HepG2 (cell line): ENCODE data around the gene TM4SF18. TPM values are rescaled to one million over a fixed set of nuclear protein-coding genes. Genes with fewer than 3 reads are reported as not detected.
A peak's percentile ranks its signal among the peaks of the same experiment; 100 is the strongest.

Experiments
- ATAC-seq: fragments of 200-7000 bp; cut with Tn5 transposase; 3 replicates; pipeline ENCODE4 v1.9.1; 2020; ENCODE audit warnings: mild to moderate bottlenecking, moderate library complexity
- BruUV-seq: library from RNA; stranded (reverse); fragments of 400-500 nt; replicated peaks from 2 replicates; lab custom pipeline; 2021; lab: Mats Ljungman, UMichigan
- CTCF ChIA-PET: fragments of 300-600 bp; formaldehyde crosslinking; extraction: SDS; loops from one replicate; lab custom pipeline; 2021; ENCODE audit warnings: low total read pairs, inconsistent platforms, low intra/inter-chr PET ratio; lab: Yijun Ruan, JAX
- POLR2A ChIA-PET: fragments of 350-600 bp; sonication (Branson Sonifier 250); formaldehyde crosslinking; loops from one replicate; lab custom pipeline; 2020; ENCODE audit warnings: antibody characterized with exemption, inconsistent platforms; lab: Yijun Ruan, JAX
- DNase-seq: peaks from one replicate; pipeline ENCODE4 v3.0.0-alpha.2; 2015; ENCODE audit warnings: low spot score
- FAIRE-seq: peaks from 3 replicates; lab custom pipeline; 2011; peaks lifted over from hg19 to GRCh38; lab: Jason Lieb, UNC
- H2AFZ ChIP-seq: one replicate; pipeline ENCODE4 v1.6.1; 2011; ENCODE audit warnings: low read length, inconsistent platforms
- H3K27ac ChIP-seq: fragments of 300-600 bp; 3 replicates; pipeline ENCODE4 v1.8.0; 2011; ENCODE audit warnings: mixed run types, mild to moderate bottlenecking, mixed read lengths, low read length, inconsistent platforms; ENCODE audit not compliant: insufficient read depth; ENCODE audit errors: extremely low read length
- H3K27me3 ChIP-seq, 2 experiments: fragments of 200-600 bp in 1 of 2; 2 replicates in 1 of 2; 3 replicates in 1 of 2; pipeline versions ENCODE4 v1.6.0 to v1.8.0; 2011; ENCODE audit warnings: low read length in 2 of 2, mild to moderate bottlenecking in 2 of 2, moderate library complexity in 2 of 2, inconsistent platforms in 1 of 2; ENCODE audit not compliant: insufficient read depth in 2 of 2, control insufficient read depth in 1 of 2
- H3K36me3 ChIP-seq, 2 experiments: fragments of 200-600 bp in 1 of 2; replicated peaks in 1 of 2; 2 replicates in 1 of 2; 3 replicates in 1 of 2; pipeline versions ENCODE4 v1.5.1 to v1.8.0; 2011; ENCODE audit warnings: low read length in 2 of 2, inconsistent platforms in 1 of 2; ENCODE audit not compliant: insufficient read depth in 2 of 2, control insufficient read depth in 1 of 2
- H3K4me1 ChIP-seq: 2 replicates; pipeline ENCODE4 v1.5.1; 2012; ENCODE audit warnings: low read length, inconsistent platforms; ENCODE audit not compliant: insufficient read depth
- H3K4me2 ChIP-seq: 2 replicates; pipeline ENCODE4 v1.6.0; 2011; ENCODE audit warnings: low read depth, low read length, inconsistent platforms
- H3K4me3 ChIP-seq, 3 experiments: fragments of 200-600 bp in 1 of 3; sonication (generic), shearing (Covaris generic) in 1 of 3; replicated peaks in 1 of 3; 2 replicates each; pipeline ENCODE4 v1.5.1; 2011 to 2016; ENCODE audit warnings: low read length in 3 of 3, inconsistent platforms in 2 of 3, low read depth in 2 of 3, mild to moderate bottlenecking in 2 of 3, control low read depth in 1 of 3, mixed read lengths in 1 of 3; ENCODE audit not compliant: insufficient read depth in 1 of 3
- H3K79me2 ChIP-seq: one replicate; pipeline ENCODE4 v1.6.1; 2011; ENCODE audit warnings: low read length, inconsistent platforms; ENCODE audit not compliant: insufficient read depth
- H3K9ac ChIP-seq: 2 replicates; pipeline ENCODE4 v1.6.0; 2011; ENCODE audit warnings: mild to moderate bottlenecking, low read depth, low read length, inconsistent platforms; ENCODE audit not compliant: insufficient read depth
- H3K9me3 ChIP-seq: 2 replicates; pipeline ENCODE4 v1.5.1; 2012; ENCODE audit warnings: mild to moderate bottlenecking, low read length
- H4K20me1 ChIP-seq: 2 replicates; pipeline ENCODE4 v1.6.0; 2011; ENCODE audit warnings: inconsistent platforms, mild to moderate bottlenecking, low read length, moderate library complexity; ENCODE audit not compliant: insufficient read depth
- BRCA1 ChIP-seq: sonication (generic); formaldehyde crosslinking; IDR thresholded peaks from 2 replicates; pipeline ENCODE4 v1.4.0; 2020; ENCODE audit warnings: missing genetic modification reagents
- ISL2 ChIP-seq: sonication (generic); formaldehyde crosslinking; IDR thresholded peaks from 2 replicates; pipeline ENCODE4 v1.5.0; 2020; ENCODE audit warnings: missing genetic modification reagents
- SMC3 ChIP-seq: IDR thresholded peaks from 2 replicates; pipeline ENCODE4 v1.6.1; 2011; ENCODE audit warnings: low read length, improper control_type of control experiment
- STAG1 ChIP-seq: sonication (generic); formaldehyde crosslinking; IDR thresholded peaks from 2 replicates; pipeline ENCODE4 v1.4.0; 2020; ENCODE audit warnings: missing genetic modification reagents
- ZNF747 ChIP-seq: sonication (generic); formaldehyde crosslinking; IDR thresholded peaks from 2 replicates; pipeline ENCODE4 v1.8.1; 2023; ENCODE audit warnings: missing genetic modification reagents, mild to moderate bottlenecking, borderline replicate concordance
- WGBS: methylation state at CpG from one replicate; pipeline ENCODE4 v1.1.6; 2017; ENCODE audit warnings: low lambda C conversion rate; 5-methylcytosine and 5-hydroxymethylcytosine counted together
- in situ Hi-C: cut with HindIII; loops from 2 replicates; pipeline ENCODE4 v1.10.0; 2017; ENCODE audit warnings: low pct_unique_long_range_greater_than_20kb; ENCODE audit not compliant: extremely low pct_ligation_motif_present
- intact Hi-C: fragments of 100-400 bp; cut with micrococcal nuclease; formaldehyde crosslinking; loops from one replicate; pipeline ENCODE4 v1.10.0; 2022; ENCODE audit not compliant: unreplicated experiment
- polyA plus RNA-seq, 8 experiments: library from polyadenylated mRNA; depleted of rRNA in 3 of 8; stranded (reverse) in 7 of 8; unstranded in 1 of 8; fragments of >200 nt; fragmentation: Illumina TruSeq in 4 of 8; extraction: Trizol in 4 of 8; gene quantifications; 2 replicates each; pipeline versions ENCODE4 v1.2.1 to v1.2.3, GENCODE V29; 2011 to 2016; ENCODE audit warnings: low read depth in 4 of 8, missing spikeins in 1 of 8, mixed read lengths in 1 of 8; ENCODE audit not compliant: insufficient read depth in 1 of 8
- total RNA-seq, 5 experiments: library from RNA; depleted of rRNA; stranded (reverse); fragments of >200 nt; fragmentation: Illumina TruSeq; extraction: Trizol; gene quantifications; 2 replicates each; pipeline ENCODE4 v1.2.3, GENCODE V29; 2016; ENCODE audit warnings: low read depth in 1 of 5
- TF ChIP-seq, protein P1 (sequence below): sonication (generic); formaldehyde crosslinking; IDR thresholded peaks from 2 replicates; pipeline ENCODE4 v1.5.0; 2020; ENCODE audit warnings: mild to moderate bottlenecking, missing genetic modification reagents, moderate library complexity
- TF ChIP-seq, protein P2 (sequence below): sonication (generic); formaldehyde crosslinking; IDR thresholded peaks from 2 replicates; pipeline ENCODE4 v1.4.0; 2020; ENCODE audit warnings: mild to moderate bottlenecking, missing genetic modification reagents

The TM4SF18 gene
- total and polyA plus RNA-seq, 2 of the 13 experiments (the other 11 are each of a cell fraction or from before 2014, with no cell fraction given): 0.15 TPM; not detected in 1

DNA sequence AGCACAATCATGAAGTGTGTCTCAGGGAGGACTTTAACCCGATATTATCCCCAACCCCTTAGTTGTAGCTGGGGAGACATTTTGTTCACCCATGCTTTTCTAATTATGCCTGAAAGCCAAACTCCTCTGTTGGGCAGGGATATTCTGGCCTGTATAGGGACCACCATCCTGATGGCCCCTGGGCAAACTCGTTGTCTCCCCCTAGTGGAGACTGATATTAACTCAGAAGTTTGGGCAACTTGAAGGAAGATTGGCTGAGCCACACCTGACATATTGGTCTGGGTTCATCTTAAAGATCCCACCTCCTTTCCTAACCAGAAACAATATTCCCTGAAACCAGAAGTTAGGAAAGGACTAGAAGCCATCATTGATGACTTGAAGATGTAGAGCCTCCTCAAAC, 42.3 kb downstream of the TM4SF18 start:
- intact Hi-C loops (loop anchor here (5.0 to 10.0 kb wide), 2 partner anchors 54 to 201 kb away; no protein-coding TSS in a partner anchor), in situ Hi-C loops (no loop called here)
- WGBS: 19% methylated on average over 2 of the region's 2 CpGs
- BruUV-seq: no TSS peak
- Histone ChIP-seq H2AFZ (no peak overlapping the region), H3K9ac (no peak overlapping the region), H3K27me3 (no peaks in the 10 kb centered on the region), H3K4me2 (no peak overlapping the region), H4K20me1 (no peaks in the 10 kb centered on the region), H3K4me3 (no peak overlapping the region), H3K36me3 (no peaks in the 10 kb centered on the region), H3K79me2 (no peaks in the 10 kb centered on the region), H3K27ac (no peak overlapping the region), H3K9me3 (no peaks in the 10 kb centered on the region), H3K4me1 (no peaks in the 10 kb centered on the region)
- ATAC-seq: peak; percentile 54
- CTCF ChIA-PET: interaction anchor here (0.7 to 1.1 kb wide), 2 partner anchors 171 to 190 kb away, joined by 3 to 4 read pairs; no protein-coding TSS in a partner anchor
- DNase-seq: peak; percentile 32
- POLR2A ChIA-PET: no interaction called here
- TF ChIP-seq BRCA1 (CRISPR knock-in tag) (no peak), STAG1 (CRISPR knock-in tag) (peak; percentile 52), ZNF747 (CRISPR knock-in tag) (no peak), ISL2 (CRISPR knock-in tag) (no peak), SMC3 (peak; percentile 43; the same call in 1 of the 2 replicates)
- TF ChIP-seq, protein P1, sequence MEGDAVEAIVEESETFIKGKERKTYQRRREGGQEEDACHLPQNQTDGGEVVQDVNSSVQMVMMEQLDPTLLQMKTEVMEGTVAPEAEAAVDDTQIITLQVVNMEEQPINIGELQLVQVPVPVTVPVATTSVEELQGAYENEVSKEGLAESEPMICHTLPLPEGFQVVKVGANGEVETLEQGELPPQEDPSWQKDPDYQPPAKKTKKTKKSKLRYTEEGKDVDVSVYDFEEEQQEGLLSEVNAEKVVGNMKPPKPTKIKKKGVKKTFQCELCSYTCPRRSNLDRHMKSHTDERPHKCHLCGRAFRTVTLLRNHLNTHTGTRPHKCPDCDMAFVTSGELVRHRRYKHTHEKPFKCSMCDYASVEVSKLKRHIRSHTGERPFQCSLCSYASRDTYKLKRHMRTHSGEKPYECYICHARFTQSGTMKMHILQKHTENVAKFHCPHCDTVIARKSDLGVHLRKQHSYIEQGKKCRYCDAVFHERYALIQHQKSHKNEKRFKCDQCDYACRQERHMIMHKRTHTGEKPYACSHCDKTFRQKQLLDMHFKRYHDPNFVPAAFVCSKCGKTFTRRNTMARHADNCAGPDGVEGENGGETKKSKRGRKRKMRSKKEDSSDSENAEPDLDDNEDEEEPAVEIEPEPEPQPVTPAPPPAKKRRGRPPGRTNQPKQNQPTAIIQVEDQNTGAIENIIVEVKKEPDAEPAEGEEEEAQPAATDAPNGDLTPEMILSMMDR (CRISPR knock-in tag): peak; percentile 60
- TF ChIP-seq, protein P2, sequence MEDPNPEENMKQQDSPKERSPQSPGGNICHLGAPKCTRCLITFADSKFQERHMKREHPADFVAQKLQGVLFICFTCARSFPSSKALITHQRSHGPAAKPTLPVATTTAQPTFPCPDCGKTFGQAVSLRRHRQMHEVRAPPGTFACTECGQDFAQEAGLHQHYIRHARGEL: peak; percentile 97
- no peak for FAIRE-seq
